ENCODE results near the gene SMARCA2.
A peak's percentile ranks its signal among the peaks of the same experiment; 100 is the strongest.

SMARCA2 gene

GRCh38 chr9:2109069-2109650, 94.0 kb downstream of the SMARCA2 start:
- H3K9ac ChIP-seq (ENCODE audit: low read length) = no peak overlapping the region
- no peaks in the 10 kb centered on the region for H3K79me2 ChIP-seq (ENCODE audit: low read length)
- no peaks in the 10 kb centered on the region for H3K9me3 ChIP-seq (ENCODE audit: insufficient read depth, low read length)
- H4K20me1 ChIP-seq (ENCODE audit: insufficient read depth, low read length) = no peaks in the 10 kb centered on the region
- H3K27ac ChIP-seq (ENCODE audit: low read length) = no peak overlapping the region
- peaks cover 83% of the 10 kb centered on the region for H3K36me3 ChIP-seq (replicated peaks; ENCODE audit: low read depth, low read length)
- H3K4me3 ChIP-seq (ENCODE audit: low read length) = no peak overlapping the region
- no peak overlapping the region for H3K4me2 ChIP-seq (ENCODE audit: low read length)
- H3K4me1 ChIP-seq (ENCODE audit: low read length) = peaks cover 9% of the 10 kb centered on the region
- H3K27me3 ChIP-seq (ENCODE audit: low read depth, low read length) = no peaks in the 10 kb centered on the region
- no peak overlapping the region for H2AFZ ChIP-seq (ENCODE audit: low read depth, low read length)
- TF ChIP-seq EZH2phosphoT487 (IDR thresholded peaks at IDR 0.05; ENCODE audit: low read depth) = no peak
- TF ChIP-seq, protein P1, sequence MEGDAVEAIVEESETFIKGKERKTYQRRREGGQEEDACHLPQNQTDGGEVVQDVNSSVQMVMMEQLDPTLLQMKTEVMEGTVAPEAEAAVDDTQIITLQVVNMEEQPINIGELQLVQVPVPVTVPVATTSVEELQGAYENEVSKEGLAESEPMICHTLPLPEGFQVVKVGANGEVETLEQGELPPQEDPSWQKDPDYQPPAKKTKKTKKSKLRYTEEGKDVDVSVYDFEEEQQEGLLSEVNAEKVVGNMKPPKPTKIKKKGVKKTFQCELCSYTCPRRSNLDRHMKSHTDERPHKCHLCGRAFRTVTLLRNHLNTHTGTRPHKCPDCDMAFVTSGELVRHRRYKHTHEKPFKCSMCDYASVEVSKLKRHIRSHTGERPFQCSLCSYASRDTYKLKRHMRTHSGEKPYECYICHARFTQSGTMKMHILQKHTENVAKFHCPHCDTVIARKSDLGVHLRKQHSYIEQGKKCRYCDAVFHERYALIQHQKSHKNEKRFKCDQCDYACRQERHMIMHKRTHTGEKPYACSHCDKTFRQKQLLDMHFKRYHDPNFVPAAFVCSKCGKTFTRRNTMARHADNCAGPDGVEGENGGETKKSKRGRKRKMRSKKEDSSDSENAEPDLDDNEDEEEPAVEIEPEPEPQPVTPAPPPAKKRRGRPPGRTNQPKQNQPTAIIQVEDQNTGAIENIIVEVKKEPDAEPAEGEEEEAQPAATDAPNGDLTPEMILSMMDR (IDR thresholded peaks at IDR 0.05; ENCODE audit: low read depth, low read length) = no peak

DNA sequence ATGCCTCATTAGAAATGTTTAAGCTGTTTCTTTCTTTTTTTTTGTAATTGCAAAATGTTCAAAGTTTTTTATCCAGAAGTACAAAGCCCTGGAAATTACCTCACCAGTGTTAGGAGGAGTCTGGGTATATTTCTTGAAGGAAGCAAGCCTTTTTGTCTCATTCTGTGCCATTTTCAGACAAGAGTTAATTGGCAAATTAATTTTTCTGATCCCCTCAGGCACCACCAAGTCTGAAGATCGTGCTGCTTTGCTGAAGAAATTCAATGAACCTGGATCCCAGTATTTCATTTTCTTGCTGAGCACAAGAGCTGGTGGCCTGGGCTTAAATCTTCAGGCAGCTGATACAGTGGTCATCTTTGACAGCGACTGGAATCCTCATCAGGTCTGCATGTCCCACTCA, 94.9 kb downstream of the SMARCA2 start:
- Histone ChIP-seq H3K4me3 (ENCODE audit: low read length) (no peak overlapping the region), H3K4me2 (ENCODE audit: low read length) (no peak overlapping the region), H3K36me3 (replicated peaks; ENCODE audit: low read depth, low read length) (peaks cover 80% of the 10 kb centered on the region), H3K9ac (ENCODE audit: low read length) (no peak overlapping the region), H2AFZ (ENCODE audit: low read depth, low read length) (no peak overlapping the region), H3K27me3 (ENCODE audit: low read depth, low read length) (no peaks in the 10 kb centered on the region), H3K9me3 (ENCODE audit: insufficient read depth, low read length) (no peaks in the 10 kb centered on the region), H3K4me1 (ENCODE audit: low read length) (peaks cover 9% of the 10 kb centered on the region), H3K27ac (ENCODE audit: low read length) (no peak overlapping the region), H3K79me2 (ENCODE audit: low read length) (no peaks in the 10 kb centered on the region), H4K20me1 (ENCODE audit: insufficient read depth, low read length) (no peaks in the 10 kb centered on the region)
- TF ChIP-seq, protein P1 (IDR thresholded peaks at IDR 0.05; ENCODE audit: low read depth, low read length) = no peak

DNA sequence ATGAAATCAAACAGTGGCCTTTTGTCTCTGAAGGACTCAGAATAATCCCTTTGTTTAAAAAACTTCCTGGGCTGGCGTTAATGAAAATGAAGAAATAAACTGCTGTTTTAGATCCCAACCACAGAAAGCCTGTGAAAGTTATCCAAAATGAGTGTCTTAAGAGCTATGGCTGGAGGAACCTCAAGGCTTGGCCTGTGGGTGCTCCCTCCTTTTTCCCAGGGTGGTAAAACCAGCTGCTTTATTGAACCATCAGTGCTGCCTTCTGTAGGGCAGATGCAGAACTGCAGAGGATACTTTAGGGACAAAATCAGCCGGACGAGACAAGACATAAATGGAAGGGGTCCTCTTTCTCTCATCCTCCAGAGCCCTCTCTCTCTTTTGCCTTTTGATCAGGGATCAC, 100.9 kb downstream of the SMARCA2 start:
- Histone ChIP-seq H4K20me1 (ENCODE audit: insufficient read depth, low read length) (no peaks in the 10 kb centered on the region; the same call in 1 of the 2 replicates), H3K4me3 (ENCODE audit: low read length) (no peak overlapping the region), H3K36me3 (replicated peaks; ENCODE audit: low read depth, low read length) (peaks cover 90% of the 10 kb centered on the region), H3K9me3 (ENCODE audit: insufficient read depth, low read length) (no peaks in the 10 kb centered on the region), H3K4me1 (ENCODE audit: low read length) (no peaks in the 10 kb centered on the region), H2AFZ (ENCODE audit: low read depth, low read length) (no peak overlapping the region), H3K27ac (ENCODE audit: low read length) (no peak overlapping the region), H3K27me3 (ENCODE audit: low read depth, low read length) (no peaks in the 10 kb centered on the region), H3K4me2 (ENCODE audit: low read length) (no peak overlapping the region), H3K9ac (ENCODE audit: low read length) (no peak overlapping the region), H3K79me2 (ENCODE audit: low read length) (no peaks in the 10 kb centered on the region)
- no peak for TF ChIP-seq EZH2phosphoT487 (IDR thresholded peaks at IDR 0.05; ENCODE audit: low read depth)
- TF ChIP-seq, protein P1 (IDR thresholded peaks at IDR 0.05; ENCODE audit: low read depth, low read length) = peak; percentile 37

DNA sequence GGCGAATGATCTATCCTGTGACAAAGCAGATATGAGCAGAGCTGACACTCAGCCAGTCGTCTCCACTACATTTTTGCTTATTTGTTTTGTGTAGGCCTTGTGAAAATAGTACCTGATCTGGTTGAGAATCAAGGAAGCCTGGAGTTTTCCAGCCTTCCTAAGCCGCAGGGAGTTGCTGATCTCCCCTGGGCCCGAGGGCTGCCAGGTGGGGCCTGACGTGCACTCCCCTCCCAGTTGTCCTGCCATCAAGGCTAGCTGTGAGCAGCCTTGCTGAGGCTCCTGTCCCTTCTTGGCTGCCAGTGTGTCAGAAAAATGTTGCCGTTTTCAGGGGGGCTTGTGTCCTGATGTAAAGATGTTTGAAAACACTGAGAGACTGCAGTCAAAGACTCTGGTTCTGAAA, 102.4 kb downstream of the SMARCA2 start:
- TF ChIP-seq EZH2phosphoT487 (IDR thresholded peaks at IDR 0.05; ENCODE audit: low read depth) = no peak
- TF ChIP-seq, protein P1 (IDR thresholded peaks at IDR 0.05; ENCODE audit: low read depth, low read length) = no peak
- H3K9ac ChIP-seq (ENCODE audit: low read length) = no peak overlapping the region
- H4K20me1 ChIP-seq (ENCODE audit: insufficient read depth, low read length) = no peaks in the 10 kb centered on the region; the same call in 1 of the 2 replicates
- H3K4me2 ChIP-seq (ENCODE audit: low read length) = no peak overlapping the region
- H3K4me3 ChIP-seq (ENCODE audit: low read length) = no peak overlapping the region
- no peaks in the 10 kb centered on the region for H3K79me2 ChIP-seq (ENCODE audit: low read length)
- no peaks in the 10 kb centered on the region for H3K9me3 ChIP-seq (ENCODE audit: insufficient read depth, low read length)
- H2AFZ ChIP-seq (ENCODE audit: low read depth, low read length) = no peak overlapping the region
- H3K27me3 ChIP-seq (ENCODE audit: low read depth, low read length) = no peaks in the 10 kb centered on the region
- no peaks in the 10 kb centered on the region for H3K4me1 ChIP-seq (ENCODE audit: low read length)
- H3K27ac ChIP-seq (ENCODE audit: low read length) = no peak overlapping the region
- H3K36me3 ChIP-seq (replicated peaks; ENCODE audit: low read depth, low read length) = peaks cover 90% of the 10 kb centered on the region

Data from OCI-LY3 (cell line).